SK-N-SH (cell line): Measurements from ENCODE around the gene EDN1.

Experiments used
- FOXM1 ChIP-seq: IDR thresholded peaks from 2 replicates; pipeline ENCODE4 v1.4.0; 2012; ENCODE audit warnings: low read depth, mild to moderate bottlenecking
- POLR2AphosphoS5 ChIP-seq: IDR thresholded peaks from 2 replicates; pipeline ENCODE4 v1.6.1; 2012; ENCODE audit warnings: low read depth, low read length
- REST ChIP-seq: IDR thresholded peaks from 2 replicates; pipeline ENCODE4 v1.6.1; 2012; ENCODE audit warnings: mild to moderate bottlenecking, low read depth, low read length, moderate library complexity
- RXRA ChIP-seq: IDR thresholded peaks from 2 replicates; pipeline ENCODE4 v1.4.0; 2012; ENCODE audit warnings: low read depth, mild to moderate bottlenecking, borderline replicate concordance
- SIN3A ChIP-seq: IDR thresholded peaks from 2 replicates; pipeline ENCODE4 v1.6.1; 2012; ENCODE audit warnings: low read depth, mild to moderate bottlenecking, low read length, moderate library complexity, borderline replicate concordance
- TF ChIP-seq, protein P1 (sequence below): fragments of 200-600 bp; sonication (generic); IDR thresholded peaks from 2 replicates; pipeline ENCODE4 v1.6.1; 2017; ENCODE audit warnings: antibody characterized with exemption, mild to moderate bottlenecking, moderate library complexity

- TF ChIP-seq, protein P1, sequence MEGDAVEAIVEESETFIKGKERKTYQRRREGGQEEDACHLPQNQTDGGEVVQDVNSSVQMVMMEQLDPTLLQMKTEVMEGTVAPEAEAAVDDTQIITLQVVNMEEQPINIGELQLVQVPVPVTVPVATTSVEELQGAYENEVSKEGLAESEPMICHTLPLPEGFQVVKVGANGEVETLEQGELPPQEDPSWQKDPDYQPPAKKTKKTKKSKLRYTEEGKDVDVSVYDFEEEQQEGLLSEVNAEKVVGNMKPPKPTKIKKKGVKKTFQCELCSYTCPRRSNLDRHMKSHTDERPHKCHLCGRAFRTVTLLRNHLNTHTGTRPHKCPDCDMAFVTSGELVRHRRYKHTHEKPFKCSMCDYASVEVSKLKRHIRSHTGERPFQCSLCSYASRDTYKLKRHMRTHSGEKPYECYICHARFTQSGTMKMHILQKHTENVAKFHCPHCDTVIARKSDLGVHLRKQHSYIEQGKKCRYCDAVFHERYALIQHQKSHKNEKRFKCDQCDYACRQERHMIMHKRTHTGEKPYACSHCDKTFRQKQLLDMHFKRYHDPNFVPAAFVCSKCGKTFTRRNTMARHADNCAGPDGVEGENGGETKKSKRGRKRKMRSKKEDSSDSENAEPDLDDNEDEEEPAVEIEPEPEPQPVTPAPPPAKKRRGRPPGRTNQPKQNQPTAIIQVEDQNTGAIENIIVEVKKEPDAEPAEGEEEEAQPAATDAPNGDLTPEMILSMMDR = no peak
- no peak for TF ChIP-seq SIN3A
- no peak for TF ChIP-seq POLR2AphosphoS5
- TF ChIP-seq RXRA = no peak
- no peak for TF ChIP-seq FOXM1
- no peak for TF ChIP-seq REST
Measured at GRCh38 chr6:12275107-12275506, 15.1 kb upstream of the EDN1 start.
